PFSK-1 (cell line): Measurements from ENCODE around the gene GTPBP4.

Source experiments
- FOXP2 ChIP-seq: optimal IDR thresholded peaks from 2 replicates; pipeline ENCODE3; 2011; ENCODE audit warnings: borderline replicate concordance, control low read depth, inconsistent platforms; ENCODE audit not compliant: insufficient read depth; ENCODE audit errors: extremely low read length, extremely low read depth
- POLR2AphosphoS5 ChIP-seq: IDR thresholded peaks from 2 replicates; pipeline ENCODE4 v1.6.1; 2012; ENCODE audit warnings: low read depth, mild to moderate bottlenecking, control low read depth, low read length, moderate library complexity
- REST ChIP-seq, 2 experiments: IDR thresholded peaks; 2 replicates each; pipeline versions ENCODE4 v1.6.1 to v1.8.0; 2011 to 2012; ENCODE audit warnings: low read depth in 2 of 2, low read length in 2 of 2, control low read depth in 1 of 2, inconsistent platforms in 1 of 2, mild to moderate bottlenecking in 1 of 2, moderate library complexity in 1 of 2; ENCODE audit not compliant: insufficient read depth in 1 of 2
- TAF1 ChIP-seq: IDR thresholded peaks from 2 replicates; pipeline ENCODE4 v1.6.1; 2012; ENCODE audit warnings: low read length, control low read depth, borderline replicate concordance; ENCODE audit not compliant: insufficient read depth

DNA sequence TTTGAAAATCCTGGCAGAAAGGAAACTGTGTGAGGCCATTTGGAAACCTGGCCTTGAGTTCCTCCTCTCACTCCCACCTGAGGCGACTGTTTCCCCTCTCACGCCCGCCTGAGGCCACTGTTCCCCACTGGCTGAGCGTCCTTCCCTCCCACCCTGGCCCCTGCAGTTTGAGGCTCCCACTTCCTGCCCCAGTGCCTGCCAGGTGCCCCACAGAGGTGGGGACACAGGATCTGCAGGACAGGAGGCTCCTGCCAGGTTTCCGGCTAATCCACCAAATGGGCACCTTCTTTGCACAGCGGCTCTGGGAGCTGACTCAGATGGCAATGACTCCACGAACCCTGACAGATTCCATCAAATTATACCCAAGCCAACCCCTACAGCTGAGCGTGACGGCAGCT lies 32.4 kb upstream of the GTPBP4 start:
- TF ChIP-seq POLR2AphosphoS5 (no peak), FOXP2 (no peak), TAF1 (no peak), REST (IDR thresholded peaks at IDR 0.05; ENCODE audit: insufficient read depth in 1 of 2, low read depth in 2 of 2, low read length in 2 of 2) (no peak)
